MV-4-11 (cell line): ENCODE measurements around the gene OR7D2.

Experiments used
- DNase-seq: peaks from one replicate; lab custom pipeline; 2025; lab: John Stamatoyannopoulos, UW

Gene OR7D2

GRCh38 chr19:9205501-9206113 lies 26.8 kb downstream of the OR7D2 start:
- peak; percentile 60 for DNase-seq

DNA sequence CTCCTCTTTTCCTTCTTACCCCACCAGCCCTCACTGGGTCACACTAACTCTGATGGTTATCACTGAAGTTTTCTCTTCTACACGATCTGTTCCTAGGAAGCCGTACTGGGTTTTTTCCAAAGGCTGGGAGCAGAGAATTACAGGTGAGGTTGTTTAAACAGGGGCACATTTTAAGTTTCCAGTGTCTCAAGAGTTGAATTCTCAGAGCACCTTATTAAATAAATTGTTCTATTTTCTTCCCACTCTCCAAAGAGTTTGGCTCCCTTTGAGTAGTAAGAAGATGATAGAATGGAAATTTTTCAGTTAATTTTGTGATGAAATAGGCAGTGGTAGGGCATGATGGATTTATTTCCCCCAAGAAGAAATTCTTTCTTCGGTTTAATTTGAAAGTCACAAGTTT lies 40.7 kb downstream of the OR7D2 start, which contains the start of gene OR7D4:
TSS of gene OR7D4 (minus strand) at position 101 of the 400 bp plus-strand sequence. CDS start 4,752 bp downstream, outside the sequence.
- DNase-seq: no peak
